Skeletal muscle tissue (tissue), 4 donors: ENCODE results near the gene MAP3K4. TPM values are rescaled to one million over a fixed set of nuclear protein-coding genes. Genes with fewer than 3 reads are reported as not detected.
"Not testable (repeated sequence)": the region's sequence is repeated elsewhere in the genome, so short reads cannot be mapped to it uniquely, and the experiment has no call there.

Experiments used
- H3K27ac ChIP-seq: one replicate; pipeline ENCODE4 v1.7.0; 2013; ENCODE audit warnings: mild to moderate bottlenecking, low read depth, low read length, inconsistent platforms
- H3K27me3 ChIP-seq, 3 donors: one replicate each; pipeline ENCODE4 v1.7.0; 2013; ENCODE audit warnings: low read length in 3 of 3; ENCODE audit not compliant: control insufficient read depth in 3 of 3, insufficient read depth in 3 of 3
- H3K36me3 ChIP-seq, 3 donors: one replicate each; pipeline ENCODE4 v1.7.0; 2013; ENCODE audit warnings: low read length in 3 of 3; ENCODE audit not compliant: control insufficient read depth in 3 of 3, insufficient read depth in 3 of 3
- H3K4me1 ChIP-seq, 3 donors: one replicate each; pipeline ENCODE4 v1.7.0; 2013; ENCODE audit warnings: low read length in 3 of 3, mild to moderate bottlenecking in 3 of 3; ENCODE audit not compliant: control insufficient read depth in 3 of 3, insufficient read depth in 3 of 3
- H3K4me3 ChIP-seq, 3 donors: one replicate each; pipeline ENCODE4 v1.7.0; 2013; ENCODE audit warnings: low read length in 3 of 3
- H3K9ac ChIP-seq, 3 donors: one replicate each; pipeline ENCODE4 v1.7.0; 2013; ENCODE audit warnings: low read length in 3 of 3, mild to moderate bottlenecking in 3 of 3, moderate library complexity in 2 of 3, low read depth in 1 of 3
- H3K9me3 ChIP-seq, 3 donors: one replicate each; pipeline ENCODE4 v1.7.0; 2013; ENCODE audit warnings: low read length in 3 of 3; ENCODE audit not compliant: control insufficient read depth in 3 of 3
- total RNA-seq: library from RNA; depleted of rRNA; stranded (reverse); fragments of >200 nt; gene quantifications from one replicate; pipeline ENCODE4 v1.2.3, GENCODE V29; 2014
- donor health status: Osteomylitis.

Gene MAP3K4
- total RNA-seq, 1 donor from 2014 or later: 30.3 TPM

DNA sequence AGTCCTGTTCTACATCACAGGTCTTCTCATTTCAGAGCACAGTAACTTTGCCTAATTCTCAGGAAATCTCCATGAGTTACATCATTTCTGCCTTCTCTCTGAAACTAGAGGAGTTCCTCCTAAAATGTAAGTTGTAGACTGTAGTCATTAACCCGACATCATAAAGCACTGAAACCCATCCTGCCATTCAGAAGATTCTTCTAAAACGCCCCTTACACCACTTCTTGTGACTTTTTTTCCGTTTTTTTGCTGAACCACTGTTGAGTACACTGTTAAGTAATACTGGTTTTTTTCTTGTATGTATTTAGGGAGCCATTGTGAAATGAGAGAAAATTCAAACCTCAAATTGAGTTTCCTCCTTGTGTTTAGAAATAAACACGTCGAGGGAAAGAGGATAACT, 117.3 kb downstream of the MAP3K4 start:
- no peak overlapping the region for H3K27ac ChIP-seq
- no peak overlapping the region for H3K9ac ChIP-seq
- no peak overlapping the region for H3K4me3 ChIP-seq
- H3K36me3 ChIP-seq: peaks cover 57 to 78% (median 72%) of the 10 kb centered on the region in 3 donors
- no peaks in the 10 kb centered on the region for H3K9me3 ChIP-seq
- no peaks in the 10 kb centered on the region for H3K4me1 ChIP-seq
- no peaks in the 10 kb centered on the region for H3K27me3 ChIP-seq

- Histone ChIP-seq H3K27me3 (no peaks in the 10 kb centered on the region), H3K9me3 (no peaks in the 10 kb centered on the region), H3K9ac (no peak overlapping the region), H3K4me3 (no peak overlapping the region), H3K27ac (no peak overlapping the region), H3K4me1 (no peaks in the 10 kb centered on the region), H3K36me3 (peaks cover 57 to 78% (median 74%) of the 10 kb centered on the region in 3 donors)
Observed at GRCh38 chr6:161109366-161109765, 117.8 kb downstream of the MAP3K4 start.

DNA sequence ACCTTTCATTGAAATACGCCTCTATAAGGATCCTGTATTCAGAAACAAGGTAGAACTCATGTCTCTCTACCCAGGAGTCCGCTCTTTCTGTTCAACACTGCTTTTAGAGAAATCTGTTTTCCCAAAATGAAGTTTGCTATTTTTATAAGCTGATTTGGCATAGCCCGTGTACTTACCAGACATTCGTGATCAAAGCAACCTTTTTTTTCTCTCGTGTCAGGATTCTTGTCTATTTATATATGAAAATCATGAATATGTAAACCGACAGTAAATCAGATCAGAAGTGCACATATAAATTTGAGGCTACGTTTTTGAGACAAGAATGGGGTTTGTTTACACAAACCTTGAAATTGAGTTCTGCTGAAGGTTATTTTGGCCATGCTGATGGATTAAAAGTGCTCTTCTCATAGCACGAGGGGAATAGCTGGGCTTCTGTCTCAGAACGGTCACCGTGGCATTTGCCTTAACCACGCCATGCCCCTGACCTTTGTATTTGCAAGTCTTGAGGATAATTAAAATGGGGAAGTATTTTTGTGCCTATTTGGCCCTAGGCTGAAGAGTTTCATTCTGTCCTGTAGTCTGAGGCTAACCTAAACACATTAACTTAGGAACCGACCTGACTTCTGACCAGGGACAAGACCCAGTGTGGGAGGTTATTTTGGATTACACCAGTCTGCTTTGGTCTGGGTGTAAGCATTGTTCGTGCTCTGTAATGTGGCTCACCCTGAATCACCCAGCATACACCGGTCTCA, 118.6 kb downstream of the MAP3K4 start:
- H3K9ac ChIP-seq: no peak overlapping the region
- H3K27ac ChIP-seq: no peak overlapping the region
- peaks cover 61 to 81% (median 80%) of the 10 kb centered on the region in 3 donors for H3K36me3 ChIP-seq
- H3K4me1 ChIP-seq: no peaks in the 10 kb centered on the region
- no peaks in the 10 kb centered on the region for H3K9me3 ChIP-seq
- H3K27me3 ChIP-seq: no peaks in the 10 kb centered on the region
- no peak overlapping the region for H3K4me3 ChIP-seq

- no peak overlapping the region for H3K4me3 ChIP-seq
- no peaks in the 10 kb centered on the region for H3K9me3 ChIP-seq
- H3K4me1 ChIP-seq: no peaks in the 10 kb centered on the region
- H3K36me3 ChIP-seq: peaks cover 58 to 89% (median 85%) of the 10 kb centered on the region in 3 donors
- no peaks in the 10 kb centered on the region for H3K27me3 ChIP-seq
- H3K27ac ChIP-seq: no peak overlapping the region
- no peak overlapping the region for H3K9ac ChIP-seq
Observed at GRCh38 chr6:161111261-161111660, 119.7 kb downstream of the MAP3K4 start.

- Histone ChIP-seq H3K36me3 (peaks cover 38 to 69% (median 63%) of the 10 kb centered on the region in 3 donors), H3K4me3 (no peak overlapping the region)
Observed at GRCh38 chr6:161115468-161115867, 123.9 kb downstream of the MAP3K4 start.

DNA sequence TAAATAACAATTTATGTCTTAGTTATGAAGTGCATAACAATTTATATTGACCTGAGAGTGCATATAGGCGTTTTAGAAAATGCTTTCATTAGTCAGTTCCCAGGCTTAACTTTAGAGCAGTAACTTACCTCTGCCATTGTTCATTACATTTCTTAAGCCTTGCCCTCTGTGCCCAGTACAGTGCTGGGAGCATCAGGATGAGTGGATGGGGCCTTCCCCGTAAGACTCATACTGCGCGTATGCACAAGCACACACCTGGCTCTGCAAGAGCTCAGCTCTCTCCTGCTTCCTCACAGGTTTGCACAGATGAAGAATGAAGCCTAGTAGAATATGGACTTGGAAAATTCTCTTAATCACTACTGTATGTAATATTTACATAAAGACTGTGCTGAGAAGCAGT, 125.0 kb downstream of the MAP3K4 start:
- Histone ChIP-seq H3K27ac (no peak overlapping the region), H3K4me1 (no peaks in the 10 kb centered on the region), H3K4me3 (no peak overlapping the region), H3K36me3 (peaks cover 30 to 59% (median 54%) of the 10 kb centered on the region in 3 donors), H3K27me3 (no peaks in the 10 kb centered on the region), H3K9ac (no peak overlapping the region), H3K9me3 (no peaks in the 10 kb centered on the region)

More at GRCh38 chr6:161115468-161115867, 123.9 kb downstream of the MAP3K4 start:
- H3K4me1 ChIP-seq: no peaks in the 10 kb centered on the region
- no peak overlapping the region for H3K9ac ChIP-seq
- no peak overlapping the region for H3K27ac ChIP-seq
- H3K27me3 ChIP-seq: no peaks in the 10 kb centered on the region
- H3K9me3 ChIP-seq: no peaks in the 10 kb centered on the region

- H3K9ac ChIP-seq: no peak overlapping the region
- peaks cover 23 to 52% (median 47%) of the 10 kb centered on the region in 3 donors for H3K36me3 ChIP-seq
- H3K9me3 ChIP-seq: no peaks in the 10 kb centered on the region
- no peak overlapping the region for H3K27ac ChIP-seq
- no peak overlapping the region for H3K4me3 ChIP-seq
- H3K4me1 ChIP-seq: no peaks in the 10 kb centered on the region
- H3K27me3 ChIP-seq: no peaks in the 10 kb centered on the region
Observed at GRCh38 chr6:161117308-161117707, 125.7 kb downstream of the MAP3K4 start.

DNA sequence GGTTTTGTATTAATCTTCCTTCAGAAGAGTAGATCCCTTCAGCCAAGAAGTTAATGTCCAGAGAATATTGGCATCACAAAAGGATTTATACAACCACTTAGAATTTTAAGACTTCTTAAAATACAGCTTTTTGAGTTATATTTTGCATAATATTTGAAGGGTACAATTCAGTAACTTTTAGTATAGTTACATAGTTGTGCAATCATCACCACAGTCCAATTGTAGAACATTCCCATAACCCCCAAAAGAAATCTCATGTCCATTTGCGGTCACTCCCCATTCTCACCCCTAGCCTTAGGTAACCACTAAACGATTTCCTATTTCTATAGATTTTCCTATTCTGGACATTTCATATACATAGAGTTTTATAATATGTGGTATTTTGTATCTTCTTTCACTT, 126.4 kb downstream of the MAP3K4 start:
- Histone ChIP-seq H3K36me3 (peaks cover 17 to 47% (median 41%) of the 10 kb centered on the region in 3 donors), H3K4me1 (no peaks in the 10 kb centered on the region), H3K4me3 (no peak overlapping the region), H3K9me3 (no peaks in the 10 kb centered on the region), H3K27me3 (no peaks in the 10 kb centered on the region), H3K9ac (no peak overlapping the region), H3K27ac (no peak overlapping the region)

DNA sequence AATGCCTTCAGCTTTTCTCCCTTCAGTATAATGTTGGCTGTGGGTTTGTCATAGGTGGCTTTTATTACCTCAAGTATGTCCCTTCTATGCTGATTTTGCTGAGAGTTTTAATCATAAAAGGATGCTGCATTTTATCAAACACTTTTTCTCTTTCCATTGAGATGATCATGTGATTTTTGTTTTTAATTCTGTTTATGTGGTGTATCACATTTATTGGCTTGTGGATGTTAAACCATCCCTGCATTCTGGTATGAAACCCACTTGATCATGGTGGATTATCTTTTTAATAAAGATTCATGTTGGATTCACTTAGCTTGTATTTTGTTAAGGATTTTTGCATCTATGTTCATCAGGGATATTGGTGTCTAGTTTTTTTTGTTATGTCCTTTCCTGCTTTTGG, 131.8 kb downstream of the MAP3K4 start:
- H3K9ac ChIP-seq, H3K4me3 ChIP-seq, H3K9me3 ChIP-seq, H3K27me3 ChIP-seq, H3K4me1 ChIP-seq, H3K27ac ChIP-seq: not testable (repeated sequence)
- peaks cover 0 to 12% (median 10%) of the 10 kb centered on the region in 3 donors for H3K36me3 ChIP-seq

- H3K27me3 ChIP-seq: no peaks in the 10 kb centered on the region
- H3K9me3 ChIP-seq: no peaks in the 10 kb centered on the region
- H3K36me3 ChIP-seq: peaks cover 0 to 13% (median 12%) of the 10 kb centered on the region in 3 donors
- no peaks in the 10 kb centered on the region for H3K4me1 ChIP-seq
- H3K4me3 ChIP-seq: no peak overlapping the region
- no peak overlapping the region for H3K9ac ChIP-seq
- no peak overlapping the region for H3K27ac ChIP-seq
Observed at GRCh38 chr6:161125591-161125990, 134.0 kb downstream of the MAP3K4 start.
